SK-N-MC (cell line): ENCODE data around the gene CDKN2B-AS1.

Source experiments
- DNase-seq: peaks from one replicate; pipeline ENCODE4 v3.0.0-alpha.2; 2011; ENCODE audit warnings: low read depth, low spot score
- H3K27ac ChIP-seq: fragments of 200-600 bp; sonication (generic); 2 replicates; pipeline ENCODE4 v1.5.1; 2016; ENCODE audit warnings: mixed run types
- H3K36me3 ChIP-seq: fragments of 200-600 bp; sonication (generic); 2 replicates; pipeline ENCODE4 v1.6.1; 2017; ENCODE audit warnings: antibody characterized with exemption, low read length, mixed read lengths; ENCODE audit not compliant: insufficient read depth
- H3K4me3 ChIP-seq: fragments of 200-600 bp; sonication (generic); 2 replicates; pipeline ENCODE4 v1.5.1; 2016
- H3K9ac ChIP-seq: fragments of 200-600 bp; sonication (generic); 2 replicates; pipeline ENCODE4 v1.8.0; 2017; ENCODE audit warnings: mixed run types, mixed read lengths; ENCODE audit not compliant: insufficient read length
- H3K9me3 ChIP-seq: fragments of 200-600 bp; sonication (generic); 2 replicates; pipeline ENCODE4 v1.6.1; 2017; ENCODE audit warnings: low read depth, mild to moderate bottlenecking, antibody characterized with exemption, low read length, moderate library complexity, mixed read lengths
- EZH2 ChIP-seq: fragments of 200-600 bp; sonication (generic); IDR thresholded peaks from one replicate; pipeline ENCODE4 v1.6.1; 2017; ENCODE audit warnings: antibody characterized with exemption
- FOXP2 ChIP-seq: optimal IDR thresholded peaks from 2 replicates; pipeline ENCODE3; 2011; ENCODE audit warnings: mild to moderate bottlenecking, moderate library complexity; ENCODE audit not compliant: insufficient read depth; ENCODE audit errors: extremely low read length, control extremely low read depth
- POLR2AphosphoS5 ChIP-seq: IDR thresholded peaks from 2 replicates; pipeline ENCODE4 v1.6.1; 2012; ENCODE audit warnings: mild to moderate bottlenecking, low read depth, low read length, borderline replicate concordance

CDKN2B-AS1 gene

DNA sequence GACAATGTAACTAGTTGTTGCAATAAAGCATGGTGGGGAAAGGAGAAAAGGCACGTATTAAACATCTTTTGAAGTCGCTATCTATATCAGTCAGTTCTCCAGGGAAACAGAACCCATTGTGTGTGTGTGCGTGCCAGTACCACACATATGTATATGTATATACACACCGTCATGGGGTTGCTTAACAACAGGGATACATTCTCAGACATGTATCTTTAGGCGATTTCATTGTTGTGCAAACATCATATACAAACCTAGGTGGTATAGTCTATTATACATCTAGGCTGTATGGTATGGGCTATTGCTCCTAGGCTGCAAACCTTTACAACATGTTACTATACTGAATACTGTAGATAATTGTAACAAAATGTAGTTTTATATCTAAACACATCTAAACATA, 2.3 kb downstream of the CDKN2B-AS1 start:
- H3K4me3 ChIP-seq = peak overlapping the region; percentile 95
- 0 out of 2 replicates have a peak overlapping the region, but pooled peaks have one; percentile 97 for H3K27ac ChIP-seq
- DNase-seq = no peak
- no peak for TF ChIP-seq EZH2
- TF ChIP-seq POLR2AphosphoS5 = no peak
- no peak for TF ChIP-seq FOXP2
- H3K36me3 ChIP-seq = 0 out of 2 replicates have a peak, but pooled peaks cover 4% of the 10 kb centered on the region
- H3K9ac ChIP-seq = peak overlapping the region; percentile 88
- H3K9me3 ChIP-seq = no peaks in the 10 kb centered on the region

DNA sequence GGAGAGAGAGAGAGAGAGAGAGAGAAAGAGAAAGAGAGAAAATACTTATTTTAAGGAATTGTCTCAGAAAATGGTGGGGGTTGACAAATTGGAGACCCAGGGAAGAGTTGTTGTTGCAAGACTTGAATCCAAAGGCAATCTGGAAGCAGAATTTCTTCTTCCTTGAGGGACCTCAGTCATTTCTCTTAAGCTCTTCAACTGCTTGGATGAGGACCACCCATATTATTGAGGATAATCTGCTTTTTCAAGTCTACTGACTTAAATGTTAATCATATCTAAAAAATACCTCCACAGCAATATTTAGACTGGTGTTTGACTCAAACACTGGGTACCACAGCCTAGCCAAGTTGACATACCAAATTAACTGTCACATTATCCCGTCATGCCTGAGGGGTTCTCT, 2.9 kb downstream of the CDKN2B-AS1 start:
- no peak for TF ChIP-seq POLR2AphosphoS5
- Histone ChIP-seq H3K9me3 (no peaks in the 10 kb centered on the region), H3K4me3 (peak overlapping the region; percentile 95), H3K27ac (no peak overlapping the region), H3K36me3 (0 out of 2 replicates have a peak, but pooled peaks cover 4% of the 10 kb centered on the region), H3K9ac (no peak overlapping the region)
- DNase-seq = no peak

DNA sequence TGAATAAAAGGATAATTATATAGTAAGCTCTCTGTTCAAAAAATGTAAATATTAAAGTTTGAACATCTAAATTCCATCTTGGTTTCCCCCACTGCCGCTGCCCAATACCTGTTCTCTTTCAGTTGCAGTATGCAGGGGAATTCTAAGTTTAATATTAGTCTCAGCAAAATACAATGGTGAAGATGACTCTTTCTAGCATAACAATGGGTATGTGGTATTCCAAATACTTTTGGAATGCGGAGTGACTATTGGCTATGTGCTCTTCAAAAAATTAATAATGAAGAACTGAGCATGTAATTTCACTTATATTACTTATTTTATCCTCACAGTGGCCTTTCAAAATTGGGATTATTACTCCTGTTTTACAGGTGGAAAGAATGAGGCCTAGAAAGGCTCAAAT, 3.4 kb downstream of the CDKN2B-AS1 start:
- H3K27ac ChIP-seq = no peak overlapping the region
- H3K36me3 ChIP-seq = 0 out of 2 replicates have a peak, but pooled peaks cover 4% of the 10 kb centered on the region
- no peak overlapping the region for H3K4me3 ChIP-seq
- no peak for TF ChIP-seq POLR2AphosphoS5
- TF ChIP-seq FOXP2 = no peak
- no peak for TF ChIP-seq EZH2
- DNase-seq = no peak
- no peak overlapping the region for H3K9ac ChIP-seq
- no peaks in the 10 kb centered on the region for H3K9me3 ChIP-seq

DNA sequence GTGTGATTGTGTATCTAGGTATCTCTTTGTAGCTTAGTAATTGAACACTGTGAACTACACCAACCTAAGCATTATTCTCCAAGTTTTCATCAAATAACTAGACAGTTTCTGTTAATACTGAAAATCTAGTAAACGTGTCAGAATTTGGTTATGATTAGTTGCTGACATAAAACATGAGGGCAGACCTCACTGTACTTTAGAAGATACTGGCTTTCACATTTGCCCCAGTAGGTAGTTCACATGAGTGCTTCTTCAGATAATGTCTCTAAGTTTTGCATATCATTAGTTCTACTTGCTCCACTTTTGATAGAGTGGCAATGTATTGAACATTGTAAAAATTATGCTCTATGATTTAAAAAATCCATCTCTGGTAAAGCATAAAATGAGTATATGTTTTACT, 7.4 kb downstream of the CDKN2B-AS1 start:
- Histone ChIP-seq H3K4me3 (no peak overlapping the region), H3K36me3 (peaks cover 29% of the 10 kb centered on the region)

DNA sequence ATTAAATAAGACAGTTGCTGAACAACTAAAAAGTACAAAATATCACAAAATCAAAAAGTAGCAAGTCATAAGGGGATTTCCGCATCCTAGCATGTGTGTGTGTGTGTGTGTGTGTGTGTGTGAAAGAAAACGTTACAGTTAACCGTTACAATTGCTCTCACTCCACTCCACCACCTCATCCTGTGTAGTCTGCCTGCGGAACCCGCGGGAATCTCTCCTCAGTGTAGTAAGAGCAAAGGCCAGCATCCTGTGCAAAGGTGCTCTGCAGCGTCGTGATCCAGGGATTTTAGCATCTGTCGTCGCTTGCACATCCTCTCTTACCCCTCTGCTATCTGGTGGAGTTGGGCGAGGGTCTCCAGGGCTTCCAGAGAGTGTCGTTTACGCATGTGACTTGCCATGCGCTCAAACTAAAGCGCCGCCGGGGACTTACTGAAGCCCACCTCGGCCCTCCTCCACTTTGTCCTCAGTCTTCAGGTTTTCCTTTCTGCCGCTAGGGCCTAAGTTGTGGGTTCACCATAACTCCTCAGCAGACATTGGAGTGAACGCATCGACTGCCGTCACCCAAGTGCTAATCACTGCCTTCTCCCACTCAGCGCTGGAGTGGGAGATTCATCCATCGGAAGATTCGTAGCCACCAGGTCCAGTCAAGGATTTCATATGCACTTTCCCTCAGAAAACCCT, 10.6 kb downstream of the CDKN2B-AS1 start:
- Histone ChIP-seq H3K4me3 (no peak overlapping the region), H3K9ac (no peak overlapping the region), H3K36me3 (peaks cover 29% of the 10 kb centered on the region), H3K9me3 (no peaks in the 10 kb centered on the region; the same call in 1 of the 2 replicates), H3K27ac (no peak overlapping the region)
- TF ChIP-seq POLR2AphosphoS5 = no peak
- no peak for TF ChIP-seq FOXP2
- no peak for TF ChIP-seq EZH2
- no peak for DNase-seq

More for the DNA sequence above, 7.4 kb downstream of the CDKN2B-AS1 start:
- Histone ChIP-seq H3K9ac (no peak overlapping the region), H3K27ac (no peak overlapping the region), H3K9me3 (no peaks in the 10 kb centered on the region; the same call in 1 of the 2 replicates)
- TF ChIP-seq EZH2 (no peak), POLR2AphosphoS5 (no peak), FOXP2 (no peak)
- DNase-seq = no peak

DNA sequence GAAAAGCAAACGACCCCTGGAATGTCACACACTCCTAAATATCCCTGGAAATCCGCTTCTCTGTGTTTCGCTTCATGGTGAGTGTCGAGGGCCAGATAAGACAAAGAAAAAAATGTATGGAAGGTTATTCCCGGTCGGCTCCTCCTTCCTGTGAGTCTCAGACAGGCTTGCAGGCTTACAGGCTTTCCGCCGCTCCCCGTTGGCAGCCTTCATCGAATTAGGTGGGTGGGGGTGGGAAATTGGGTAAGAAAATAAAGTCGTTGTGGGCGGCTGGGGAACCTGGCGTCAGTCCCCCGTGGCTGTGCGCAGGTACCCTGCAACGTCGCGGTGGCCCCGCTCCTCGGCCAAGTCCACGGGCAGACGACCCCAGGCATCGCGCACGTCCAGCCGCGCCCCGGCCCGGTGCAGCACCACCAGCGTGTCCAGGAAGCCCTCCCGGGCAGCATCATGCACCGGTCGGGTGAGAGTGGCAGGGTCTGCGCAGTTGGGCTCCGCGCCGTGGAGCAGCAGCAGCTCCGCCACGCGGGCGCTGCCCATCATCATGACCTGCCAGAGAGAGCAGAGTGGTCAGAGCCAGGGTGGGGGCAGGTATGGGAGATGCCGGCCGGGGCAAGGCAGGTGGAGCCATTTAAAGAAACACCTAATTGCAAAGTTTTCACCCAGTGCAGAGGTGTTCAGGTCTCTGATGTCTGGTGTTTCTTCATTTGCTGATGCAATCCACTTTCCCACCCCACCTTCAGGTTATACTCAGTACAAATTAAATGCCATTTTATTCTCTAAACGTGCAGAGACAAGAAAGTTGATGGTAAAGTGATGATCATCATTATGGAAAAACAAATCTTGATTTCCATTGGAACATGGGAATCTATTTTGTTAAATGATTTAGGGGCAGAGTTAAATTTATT, 11.4 kb downstream of the CDKN2B-AS1 start:
- no peak overlapping the region for H3K27ac ChIP-seq
- no peak overlapping the region for H3K9ac ChIP-seq
- DNase-seq = no peak
- peaks cover 29% of the 10 kb centered on the region for H3K36me3 ChIP-seq
- H3K4me3 ChIP-seq = no peak overlapping the region
- H3K9me3 ChIP-seq = no peaks in the 10 kb centered on the region; the same call in 1 of the 2 replicates
- no peak for TF ChIP-seq EZH2
- TF ChIP-seq FOXP2 = no peak
- no peak for TF ChIP-seq POLR2AphosphoS5

DNA sequence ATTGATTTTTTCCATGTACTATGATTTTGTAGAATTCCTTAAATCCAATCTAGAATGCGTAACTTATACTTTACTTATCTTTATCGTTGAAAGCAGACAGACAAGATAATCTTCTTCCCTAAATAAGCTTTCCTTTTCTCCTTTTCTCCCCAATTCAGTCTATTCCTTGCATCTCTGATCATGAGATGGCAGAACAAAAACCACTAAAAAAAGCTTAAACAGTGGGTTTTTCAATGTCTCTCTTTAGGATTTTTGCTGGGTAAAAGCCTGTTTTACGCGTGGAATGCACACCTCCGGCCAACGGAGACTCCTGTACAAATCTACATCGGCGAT, 13.8 kb downstream of the CDKN2B-AS1 start:
- Histone ChIP-seq H3K27ac (no peak overlapping the region), H3K9me3 (no peaks in the 10 kb centered on the region; the same call in 1 of the 2 replicates), H3K9ac (no peak overlapping the region), H3K4me3 (peak overlapping the region; percentile 72), H3K36me3 (peaks cover 42% of the 10 kb centered on the region)
- no peak for TF ChIP-seq POLR2AphosphoS5
- no peak for TF ChIP-seq FOXP2
- TF ChIP-seq EZH2 = no peak
- no peak for DNase-seq

DNA sequence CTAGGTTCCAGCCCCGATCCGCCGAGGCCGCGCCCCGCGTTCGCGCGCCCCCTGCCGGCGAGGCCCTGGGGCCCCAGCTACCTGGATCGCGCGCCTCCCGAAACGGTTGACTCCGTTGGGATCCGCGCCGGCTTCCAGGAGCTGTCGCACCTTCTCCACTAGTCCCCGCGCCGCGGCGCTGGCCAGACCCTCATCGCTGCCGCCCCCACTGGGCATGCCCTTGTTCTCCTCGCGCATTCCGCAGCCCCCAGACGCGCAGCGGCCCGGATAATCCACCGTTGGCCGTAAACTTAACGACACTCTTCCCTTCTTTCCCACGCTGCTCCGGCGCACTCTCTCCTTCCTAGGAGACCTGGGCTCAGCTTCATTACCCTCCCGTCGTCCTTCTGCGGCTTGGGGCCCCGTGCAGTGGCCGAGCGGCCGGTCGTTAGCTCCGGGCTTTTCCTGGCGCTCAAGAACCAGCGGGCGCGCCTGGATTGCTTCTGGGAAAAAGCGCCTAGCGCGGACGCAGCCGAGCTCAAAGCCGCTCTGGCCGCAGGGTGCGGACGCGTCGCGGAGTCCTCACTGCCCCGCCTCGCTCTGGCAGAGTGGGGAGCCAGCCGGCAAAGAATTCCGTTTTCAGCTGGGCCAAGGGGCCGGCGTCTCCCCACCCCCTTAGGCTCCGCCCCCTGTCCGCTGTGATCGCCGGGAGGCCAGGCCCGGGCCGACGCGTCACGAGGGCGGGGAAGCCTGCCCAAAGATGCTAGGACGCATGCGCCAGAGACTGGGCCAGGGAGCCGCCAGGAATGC, 14.3 kb downstream of the CDKN2B-AS1 start, which contains the start of gene CDKN2B:
CDKN2B (minus strand) TSS at position 589 of the 789 bp plus-strand sequence; CDS start at position 237, 352 bp downstream.
- no peak for TF ChIP-seq EZH2
- no peak for TF ChIP-seq POLR2AphosphoS5
- TF ChIP-seq FOXP2 = no peak
- Histone ChIP-seq H3K36me3 (peaks cover 47% of the 10 kb centered on the region), H3K4me3 (peak within 1 kb of the TSS; percentile 72), H3K27ac (no peak within 1 kb of the TSS), H3K9ac (no peak within 1 kb of the TSS), H3K9me3 (no peaks in the 10 kb centered on the region; the same call in 1 of the 2 replicates)
- DNase-seq = no peak
